SJSA1 (cell line): Measurements from ENCODE around the gene ZNHIT6. TPM values are rescaled to one million over a fixed set of nuclear protein-coding genes. Genes with fewer than 3 reads are reported as not detected.

Source experiments
- DNase-seq, 2 experiments: peaks; one replicate each; pipeline ENCODE4 v3.0.0-alpha.2; 2015 to 2020; ENCODE audit warnings: low spot score in 2 of 2, low read depth in 1 of 2
- H3K27ac ChIP-seq: fragments of 250-450 bp; sonication (Bioruptor Pico); 2 replicates; pipeline ENCODE4 v1.5.1; 2020; ENCODE audit warnings: mild to moderate bottlenecking, moderate library complexity
- H3K27me3 ChIP-seq: fragments of 250-450 bp; sonication (Bioruptor Pico); replicated peaks from 2 replicates; pipeline ENCODE4 v1.5.1; 2020; ENCODE audit warnings: mild to moderate bottlenecking, moderate library complexity
- H3K36me3 ChIP-seq: fragments of 250-450 bp; sonication (Bioruptor Pico); 2 replicates; pipeline ENCODE4 v1.5.1; 2020; ENCODE audit warnings: mild to moderate bottlenecking
- H3K4me1 ChIP-seq: fragments of 250-450 bp; sonication (Bioruptor Pico); replicated peaks from 2 replicates; pipeline ENCODE4 v1.6.1; 2021; ENCODE audit warnings: mild to moderate bottlenecking
- H3K4me3 ChIP-seq: fragments of 250-450 bp; sonication (Bioruptor Pico); 2 replicates; pipeline ENCODE4 v1.5.1; 2020; ENCODE audit warnings: mild to moderate bottlenecking
- H3K9me3 ChIP-seq: fragments of 250-450 bp; sonication (Bioruptor Pico); replicated peaks from 2 replicates; pipeline ENCODE4 v1.5.1; 2020; ENCODE audit warnings: mild to moderate bottlenecking
- total RNA-seq: library from RNA; depleted of rRNA; stranded (reverse); fragments of >200 nt; shearing (Covaris generic); gene quantifications from 2 replicates; pipeline ENCODE4 v1.2.3, GENCODE V29; 2014

ZNHIT6 gene
- total RNA-seq, 1 experiment from 2014 or later, result 15.2 TPM

DNA sequence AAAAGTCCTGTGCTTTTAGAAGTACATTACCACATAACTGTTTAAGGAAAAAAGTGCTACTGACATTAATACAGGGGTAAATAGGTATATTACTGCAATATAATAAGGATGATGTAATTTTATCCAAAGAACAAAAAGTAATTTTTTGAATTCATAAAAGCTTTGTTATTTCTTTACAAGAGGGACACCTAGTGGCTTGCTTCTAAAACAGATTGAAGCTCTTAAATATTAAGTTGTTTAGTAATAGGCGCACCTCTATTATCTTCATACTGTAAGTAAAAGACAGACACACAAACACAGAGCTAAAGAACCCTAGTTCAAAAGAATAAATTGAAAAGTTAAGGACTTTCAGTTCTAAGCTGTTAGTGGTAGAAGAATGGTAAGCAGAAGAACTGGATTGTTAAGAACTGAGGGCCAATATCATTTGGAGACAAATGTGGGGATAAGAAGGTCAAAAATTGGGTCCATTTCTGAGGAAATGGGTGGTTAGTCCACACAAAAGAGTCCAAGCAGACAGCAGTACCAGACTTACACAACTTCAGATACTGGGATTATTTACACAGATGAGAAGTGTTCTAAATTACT, 15.4 kb downstream of the ZNHIT6 start:
- H3K27me3 ChIP-seq, result no peaks in the 10 kb centered on the region
- peak in 1 of 2 experiments; percentile 50 for DNase-seq
- no peak overlapping the region for H3K4me3 ChIP-seq
- H3K36me3 ChIP-seq, result peaks cover 16% of the 10 kb centered on the region
- H3K4me1 ChIP-seq, result peaks cover 4% of the 10 kb centered on the region; the same call in 1 of the 2 replicates
- no peak overlapping the region for H3K27ac ChIP-seq
- H3K9me3 ChIP-seq, result no peaks in the 10 kb centered on the region

DNA sequence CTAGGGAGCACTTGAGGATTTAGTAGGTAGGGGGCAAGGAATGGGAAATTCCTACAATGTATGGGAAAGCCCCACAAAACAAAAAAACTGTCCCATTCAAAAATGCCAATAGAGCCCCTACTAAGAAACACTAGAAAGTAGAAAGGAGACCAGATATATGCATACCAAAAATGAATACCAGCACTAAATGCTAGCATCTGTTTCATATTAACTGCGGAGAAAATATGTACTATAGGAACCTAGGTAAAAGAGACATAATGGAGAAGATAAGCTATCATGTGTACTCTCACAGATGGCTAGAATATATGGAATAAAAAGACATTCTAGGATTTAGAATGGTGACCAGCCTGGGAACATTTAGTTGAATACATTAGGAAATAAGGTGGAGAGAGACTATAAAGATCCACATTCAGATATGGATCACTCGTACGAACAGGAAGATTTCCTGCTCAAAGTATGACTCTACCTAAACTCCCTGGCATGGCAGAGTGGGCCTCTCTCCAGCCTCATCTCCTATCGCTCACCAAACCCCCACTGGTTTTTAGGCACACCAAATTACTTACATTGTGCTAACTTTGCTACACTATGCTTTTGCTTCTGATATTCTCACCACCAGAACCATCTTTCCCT, 18.3 kb downstream of the ZNHIT6 start:
- no peak for DNase-seq
- H3K36me3 ChIP-seq, result peaks cover 21% of the 10 kb centered on the region
- peaks cover 4% of the 10 kb centered on the region; the same call in 1 of the 2 replicates for H3K4me1 ChIP-seq
- H3K9me3 ChIP-seq, result no peaks in the 10 kb centered on the region
- H3K4me3 ChIP-seq, result no peak overlapping the region
- H3K27me3 ChIP-seq, result no peaks in the 10 kb centered on the region
- no peak overlapping the region for H3K27ac ChIP-seq

DNA sequence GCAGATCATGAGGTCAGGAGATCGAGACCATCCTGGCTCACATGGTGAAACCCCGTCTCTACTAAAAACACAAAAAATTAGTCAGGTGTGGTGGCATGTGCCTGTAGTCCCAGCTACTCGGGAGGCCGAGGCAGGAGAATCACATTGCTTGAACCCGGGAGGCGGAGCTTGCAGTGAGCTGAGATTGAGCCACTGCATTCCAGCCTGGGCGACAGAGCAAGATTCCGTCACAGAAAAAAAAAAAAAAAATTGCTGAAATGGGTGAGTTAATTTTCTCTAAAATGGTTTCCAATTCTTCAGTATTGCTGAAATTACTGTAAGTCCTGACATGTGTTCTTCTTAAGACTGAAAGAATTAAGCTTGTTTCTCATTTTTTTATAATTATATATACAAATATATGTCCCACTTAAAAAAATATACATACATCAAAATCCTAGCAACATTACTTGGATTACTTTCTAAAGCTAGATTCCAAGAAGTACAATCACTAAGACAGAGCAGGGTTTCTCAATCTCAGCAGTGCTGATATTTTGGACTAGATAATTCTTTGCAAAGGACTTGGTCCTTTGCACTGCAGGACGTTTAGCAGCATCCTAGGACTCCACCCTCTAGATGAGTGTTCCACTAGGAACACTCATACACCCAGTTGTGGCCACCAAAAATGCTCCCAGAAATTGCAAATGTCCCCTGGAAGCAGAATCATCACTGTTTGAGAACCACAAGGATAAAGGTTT, 24.8 kb downstream of the ZNHIT6 start:
- Histone ChIP-seq H3K27ac (no peak overlapping the region), H3K9me3 (no peaks in the 10 kb centered on the region), H3K27me3 (no peaks in the 10 kb centered on the region), H3K4me1 (no peaks in the 10 kb centered on the region), H3K36me3 (peaks cover 21% of the 10 kb centered on the region), H3K4me3 (no peak overlapping the region)
- DNase-seq, result no peak

DNA sequence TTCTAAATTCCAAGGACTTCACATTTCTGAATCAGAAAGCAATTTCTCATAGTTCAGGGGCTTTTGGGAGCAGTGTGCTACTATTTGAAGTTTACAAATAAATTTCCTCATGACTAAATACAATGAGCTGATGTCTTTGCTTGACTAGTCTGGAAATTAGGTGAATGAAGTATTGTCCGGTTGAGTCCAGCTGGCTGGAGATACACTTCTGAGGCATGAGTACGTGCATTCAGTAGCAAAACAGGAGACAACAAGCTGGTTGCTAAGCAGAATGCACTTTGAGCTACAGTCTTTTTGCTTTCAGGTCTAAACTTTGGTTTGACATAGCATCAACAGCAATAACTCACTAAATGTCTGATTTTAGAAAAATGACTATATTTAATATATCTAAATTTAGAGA, 27.1 kb downstream of the ZNHIT6 start:
- H3K36me3 ChIP-seq, result peaks cover 34% of the 10 kb centered on the region
- no peaks in the 10 kb centered on the region for H3K27me3 ChIP-seq
- H3K4me1 ChIP-seq, result no peaks in the 10 kb centered on the region
- H3K4me3 ChIP-seq, result no peak overlapping the region
- H3K27ac ChIP-seq, result no peak overlapping the region
- DNase-seq, result no peak
- H3K9me3 ChIP-seq, result no peaks in the 10 kb centered on the region

DNA sequence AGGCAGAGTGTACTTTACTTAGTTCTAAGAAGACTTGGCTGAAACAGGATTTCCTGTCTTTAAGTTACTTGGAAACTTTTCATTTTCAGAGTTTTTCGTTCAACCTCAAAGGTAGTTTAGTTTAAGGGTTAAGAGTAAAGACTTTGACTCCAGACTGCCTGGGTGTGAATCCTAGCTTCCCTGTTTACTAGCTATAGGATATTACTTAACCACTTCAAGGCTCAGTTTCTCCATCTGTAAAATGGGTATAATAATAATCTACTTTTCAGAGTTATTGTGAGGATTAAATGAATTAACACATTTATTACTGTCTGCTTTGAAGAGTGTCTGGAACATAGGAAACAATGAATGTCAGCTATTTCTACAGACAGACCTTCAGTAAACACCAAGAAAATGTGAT, 30.0 kb downstream of the ZNHIT6 start:
- Histone ChIP-seq H3K4me1 (no peaks in the 10 kb centered on the region), H3K9me3 (no peaks in the 10 kb centered on the region), H3K27me3 (no peaks in the 10 kb centered on the region), H3K36me3 (peaks cover 45% of the 10 kb centered on the region), H3K4me3 (no peak overlapping the region), H3K27ac (no peak overlapping the region)
- DNase-seq, result no peak

DNA sequence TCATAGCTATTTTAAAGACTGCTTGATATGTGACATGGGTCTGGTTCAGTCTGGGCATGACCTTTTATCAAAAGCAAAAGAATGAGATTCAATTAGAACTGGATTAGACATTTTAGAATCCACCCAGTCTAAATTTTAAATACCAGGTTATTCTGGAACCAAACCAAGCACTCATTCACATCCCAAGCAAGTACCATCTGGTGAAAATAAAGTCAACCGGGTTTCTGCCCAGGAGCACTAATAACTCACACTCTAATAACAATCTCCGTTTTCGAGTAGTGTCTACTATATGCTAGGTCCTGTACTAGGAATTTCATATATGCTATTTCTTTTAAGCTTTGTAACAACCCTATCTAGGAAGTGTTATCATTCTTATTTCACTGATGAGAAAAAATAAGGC, 30.6 kb downstream of the ZNHIT6 start:
- Histone ChIP-seq H3K27me3 (no peaks in the 10 kb centered on the region), H3K4me3 (no peak overlapping the region), H3K27ac (no peak overlapping the region), H3K36me3 (peaks cover 49% of the 10 kb centered on the region), H3K9me3 (no peaks in the 10 kb centered on the region), H3K4me1 (no peaks in the 10 kb centered on the region)
- no peak for DNase-seq

DNA sequence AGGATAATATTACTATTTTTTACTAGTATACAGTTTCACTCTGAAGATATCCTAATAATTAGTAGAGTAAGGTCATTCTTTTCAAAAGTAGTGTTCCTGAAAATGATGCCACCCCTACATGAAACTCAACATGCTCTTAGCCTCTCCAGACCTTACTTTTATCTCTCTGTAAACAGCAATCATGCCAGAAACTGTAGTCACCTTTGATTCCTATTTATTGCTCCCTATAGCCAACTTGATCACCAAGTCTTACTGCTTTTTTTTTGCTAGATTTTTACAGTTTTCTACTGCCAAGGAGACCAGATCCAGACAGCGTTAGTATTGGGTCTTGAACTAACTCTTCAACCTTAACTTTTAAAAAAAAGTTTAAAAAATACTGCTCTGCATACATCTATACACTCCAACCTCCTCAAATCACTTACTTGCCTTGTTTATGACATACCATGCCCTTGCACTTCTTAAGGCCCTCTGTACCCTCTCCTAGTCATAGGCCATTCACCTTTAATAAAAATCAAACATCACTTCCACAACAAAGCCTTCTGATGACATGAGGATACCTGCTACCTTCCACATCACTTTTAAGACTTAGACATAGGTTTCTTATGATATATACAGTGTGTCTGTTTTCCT, 36.1 kb downstream of the ZNHIT6 start:
- H3K27me3 ChIP-seq, result no peaks in the 10 kb centered on the region
- DNase-seq, result no peak
- H3K4me3 ChIP-seq, result no peak overlapping the region
- no peaks in the 10 kb centered on the region for H3K4me1 ChIP-seq
- H3K36me3 ChIP-seq, result peaks cover 45% of the 10 kb centered on the region
- no peaks in the 10 kb centered on the region for H3K9me3 ChIP-seq
- H3K27ac ChIP-seq, result no peak overlapping the region

DNA sequence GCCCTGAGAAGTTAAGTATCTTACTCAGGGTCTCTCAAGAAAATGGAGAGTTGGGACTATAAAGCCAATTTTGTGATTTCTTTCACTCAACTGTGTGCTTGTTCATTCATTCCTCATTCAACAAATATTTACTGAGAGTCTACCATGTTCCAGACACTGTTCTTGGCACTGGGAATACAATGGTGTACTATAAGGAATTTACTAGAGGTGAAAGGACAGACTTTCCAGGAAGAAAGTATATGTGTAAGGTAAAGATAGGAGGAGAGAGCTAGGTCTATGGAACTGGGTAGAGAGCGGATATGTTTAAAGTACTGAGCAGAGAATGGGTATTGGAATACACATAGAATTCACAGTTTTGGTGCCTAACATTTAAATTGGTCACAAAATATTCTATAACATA, 42.3 kb downstream of the ZNHIT6 start:
- Histone ChIP-seq H3K4me1 (no peaks in the 10 kb centered on the region), H3K9me3 (no peaks in the 10 kb centered on the region), H3K27ac (no peak overlapping the region), H3K36me3 (peaks cover 27% of the 10 kb centered on the region), H3K27me3 (no peaks in the 10 kb centered on the region), H3K4me3 (no peak overlapping the region)
- no peak for DNase-seq

DNA sequence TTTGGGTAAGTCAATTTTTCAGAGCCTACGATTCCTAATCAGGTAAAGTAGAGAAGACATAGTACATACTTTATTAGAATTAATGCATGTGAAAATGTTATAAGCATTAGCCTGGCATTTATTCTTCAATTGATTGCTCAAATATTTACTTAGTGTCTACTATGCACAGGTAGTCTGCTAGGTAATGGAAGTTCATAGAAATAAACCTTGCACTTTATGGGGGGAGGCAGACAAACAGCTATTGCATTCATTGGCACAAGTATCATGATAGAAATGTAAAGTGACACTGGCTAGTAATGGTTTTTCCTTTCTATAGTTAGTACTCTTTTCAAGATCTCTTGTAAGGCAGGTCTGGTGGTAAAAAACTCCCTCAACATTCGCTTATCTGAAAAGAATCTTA, 44.9 kb downstream of the ZNHIT6 start:
- no peaks in the 10 kb centered on the region for H3K9me3 ChIP-seq
- H3K27ac ChIP-seq, result no peak overlapping the region
- no peaks in the 10 kb centered on the region for H3K4me1 ChIP-seq
- peaks cover 14% of the 10 kb centered on the region for H3K36me3 ChIP-seq
- no peak for DNase-seq
- no peaks in the 10 kb centered on the region for H3K27me3 ChIP-seq
- H3K4me3 ChIP-seq, result no peak overlapping the region

DNA sequence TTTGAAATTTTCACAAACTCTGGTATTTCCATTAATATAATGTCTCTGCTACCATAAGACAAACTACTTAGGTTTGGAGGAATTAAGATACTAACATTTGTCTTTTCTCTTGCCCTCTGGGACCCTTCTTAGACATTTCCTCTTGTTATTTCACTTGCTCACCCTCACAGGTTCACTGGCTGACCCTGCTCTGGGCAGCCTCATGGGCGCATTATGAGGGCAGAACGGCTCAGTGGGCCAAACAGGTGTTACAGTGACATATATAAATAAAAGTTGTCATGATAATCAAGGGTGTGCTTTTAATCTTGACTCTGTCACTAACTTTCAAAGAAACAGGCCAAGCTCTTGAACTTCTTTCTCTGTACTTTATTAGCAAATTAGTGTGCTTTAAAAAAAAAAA, 46.5 kb downstream of the ZNHIT6 start:
- Histone ChIP-seq H3K36me3 (peaks cover 14% of the 10 kb centered on the region), H3K27me3 (no peaks in the 10 kb centered on the region), H3K4me1 (peaks cover 4% of the 10 kb centered on the region; the same call in 1 of the 2 replicates), H3K4me3 (no peak overlapping the region), H3K9me3 (no peaks in the 10 kb centered on the region), H3K27ac (no peak overlapping the region)
- DNase-seq, result no peak

DNA sequence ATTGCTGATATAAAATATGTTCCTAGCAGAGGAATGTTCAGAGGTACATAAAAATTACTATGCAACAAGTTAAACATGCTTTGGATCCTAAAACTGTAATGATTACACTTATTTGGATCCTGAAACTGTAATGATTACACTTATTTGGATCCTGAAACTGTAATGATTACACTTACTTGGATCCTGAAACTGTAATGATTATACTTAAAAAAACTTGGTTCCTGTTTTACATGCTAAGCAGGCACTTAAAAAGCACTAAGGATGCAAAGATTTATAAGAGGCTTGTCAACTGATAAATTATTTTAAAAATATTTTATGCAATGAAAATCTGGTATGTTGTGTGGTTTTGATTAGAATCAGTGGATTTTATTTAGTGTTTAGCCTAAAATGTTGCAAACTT, 47.7 kb downstream of the ZNHIT6 start:
- no peak for DNase-seq
- Histone ChIP-seq H3K9me3 (no peaks in the 10 kb centered on the region), H3K27me3 (no peaks in the 10 kb centered on the region), H3K36me3 (peaks cover 14% of the 10 kb centered on the region), H3K4me1 (peaks cover 15% of the 10 kb centered on the region), H3K4me3 (no peak overlapping the region), H3K27ac (no peak overlapping the region)

DNA sequence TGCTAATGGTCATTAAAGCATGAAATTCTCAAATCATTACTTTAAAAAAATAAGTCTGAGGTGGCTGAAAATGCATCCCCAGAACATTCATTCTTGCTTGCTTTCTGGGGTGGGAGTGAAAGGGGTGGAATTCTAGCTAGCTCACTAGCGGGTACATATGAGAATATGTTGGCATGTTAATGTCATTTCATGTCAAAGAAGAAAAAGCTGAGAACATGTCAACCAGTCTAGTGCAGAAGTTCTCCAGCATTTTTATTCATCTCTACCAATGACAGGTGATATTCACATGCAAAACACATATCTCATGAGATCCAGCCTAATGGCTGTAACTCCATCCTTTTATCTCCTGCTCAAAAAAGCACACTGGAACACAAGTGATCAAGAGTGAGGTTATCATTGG, 49.1 kb downstream of the ZNHIT6 start:
- DNase-seq, result no peak
- Histone ChIP-seq H3K36me3 (peaks cover 11% of the 10 kb centered on the region), H3K27me3 (no peaks in the 10 kb centered on the region), H3K27ac (no peak overlapping the region), H3K4me1 (peaks cover 29% of the 10 kb centered on the region), H3K9me3 (no peaks in the 10 kb centered on the region), H3K4me3 (no peak overlapping the region)

DNA sequence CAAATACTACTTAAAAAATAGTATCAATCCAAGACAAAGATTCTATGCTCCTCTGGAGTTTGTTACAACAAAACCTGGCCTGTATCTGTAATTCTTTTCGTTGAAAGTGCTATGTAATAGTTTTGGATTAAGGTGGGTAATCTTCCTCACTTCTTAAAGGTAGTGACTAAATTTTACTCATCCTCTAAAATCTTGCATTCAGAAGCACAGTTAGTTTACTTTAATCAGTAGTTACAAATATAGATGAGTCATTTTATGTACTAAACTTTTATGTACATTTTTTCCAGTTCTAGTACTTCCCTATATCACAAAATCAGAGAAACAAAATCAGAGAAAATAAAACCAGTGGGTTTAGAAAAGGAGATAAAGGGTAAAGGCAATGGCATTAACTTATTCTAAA, 51.3 kb downstream of the ZNHIT6 start:
- no peak overlapping the region for H3K4me3 ChIP-seq
- DNase-seq, result no peak
- no peaks in the 10 kb centered on the region for H3K27me3 ChIP-seq
- H3K27ac ChIP-seq, result peak overlapping the region; percentile 36; the same call in 1 of the 2 replicates
- H3K4me1 ChIP-seq, result peaks cover 36% of the 10 kb centered on the region
- H3K36me3 ChIP-seq, result peaks cover 16% of the 10 kb centered on the region
- H3K9me3 ChIP-seq, result no peaks in the 10 kb centered on the region

DNA sequence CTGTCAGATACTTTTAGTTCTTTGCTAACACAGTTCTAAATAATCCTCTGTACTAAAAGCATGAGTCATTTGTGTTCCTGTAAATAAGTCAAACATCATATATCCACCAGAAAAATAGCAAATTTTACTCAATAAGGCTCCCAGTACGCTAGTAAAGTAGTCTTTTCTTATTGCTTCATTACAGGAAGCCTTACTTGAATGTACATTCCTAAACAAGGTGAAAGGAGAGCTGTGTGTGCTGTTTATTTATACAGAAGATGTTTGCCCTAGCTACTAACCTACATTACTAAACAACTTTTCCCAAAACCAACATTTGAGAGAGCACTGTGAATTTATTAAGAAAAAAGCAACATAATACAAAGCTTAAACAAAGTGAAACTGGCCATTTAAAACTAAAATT, 52.0 kb downstream of the ZNHIT6 start:
- H3K4me3 ChIP-seq, result no peak overlapping the region
- peak in 1 of 2 experiments; percentile 60 for DNase-seq
- peak overlapping the region; percentile 36 for H3K27ac ChIP-seq
- H3K9me3 ChIP-seq, result no peaks in the 10 kb centered on the region
- H3K36me3 ChIP-seq, result peaks cover 16% of the 10 kb centered on the region
- H3K27me3 ChIP-seq, result no peaks in the 10 kb centered on the region
- H3K4me1 ChIP-seq, result peaks cover 36% of the 10 kb centered on the region
